Fibroblast of lung (primary cell): ENCODE measurements around the gene SLC1A1. TPM values are rescaled to one million over a fixed set of nuclear protein-coding genes. Genes with fewer than 3 reads are reported as not detected.

ENCODE experiments used
- DNase-seq, 2 donors: peaks; one replicate each; pipeline versions ENCODE4 v3.0.0 to v3.0.0-alpha.2; 2010; ENCODE audit warnings: low read depth in 2 of 2
- H2AFZ ChIP-seq: 2 replicates; pipeline ENCODE4 v1.5.1; 2012; ENCODE audit warnings: low read length, control low read depth, inconsistent platforms
- H3K27ac ChIP-seq: 2 replicates; pipeline ENCODE4 v1.5.1; 2011; ENCODE audit warnings: low read length, control low read depth; ENCODE audit not compliant: insufficient read depth
- H3K27me3 ChIP-seq: 2 replicates; pipeline ENCODE4 v1.5.1; 2011; ENCODE audit warnings: mild to moderate bottlenecking, low read length; ENCODE audit not compliant: control insufficient read depth, insufficient read depth
- H3K36me3 ChIP-seq: 2 replicates; pipeline ENCODE4 v1.5.1; 2011; ENCODE audit warnings: low read length; ENCODE audit not compliant: control insufficient read depth, insufficient read depth
- H3K4me1 ChIP-seq: 2 replicates; pipeline ENCODE4 v1.5.1; 2011; ENCODE audit warnings: low read length; ENCODE audit not compliant: control insufficient read depth, insufficient read depth; ENCODE audit errors: extremely low read depth
- H3K4me2 ChIP-seq: 2 replicates; pipeline ENCODE4 v1.5.1; 2011; ENCODE audit warnings: low read length, control low read depth; ENCODE audit not compliant: insufficient read depth; ENCODE audit errors: extremely low read depth
- H3K4me3 ChIP-seq, 4 experiments: fragments of 200-600 bp in 1 of 4; sonication (generic) in 1 of 4; replicated peaks in 1 of 4; 2 replicates each; pipeline ENCODE4 v1.5.1; 2011 to 2016; ENCODE audit warnings: low read length in 4 of 4, low read depth in 3 of 4, mild to moderate bottlenecking in 3 of 4, control low read depth in 2 of 4, inconsistent platforms in 1 of 4, mixed read lengths in 1 of 4; ENCODE audit not compliant: insufficient read depth in 1 of 4; ENCODE audit errors: control extremely low read depth in 1 of 4
- H3K79me2 ChIP-seq: 2 replicates; pipeline ENCODE4 v1.5.1; 2012; ENCODE audit warnings: mild to moderate bottlenecking, low read length, inconsistent platforms; ENCODE audit not compliant: control insufficient read depth, insufficient read depth
- H3K9ac ChIP-seq: 2 replicates; pipeline ENCODE4 v1.5.1; 2011; ENCODE audit warnings: mild to moderate bottlenecking, low read length, control low read depth; ENCODE audit not compliant: insufficient read depth
- H3K9me3 ChIP-seq: 2 replicates; pipeline ENCODE4 v1.5.1; 2012; ENCODE audit warnings: low read depth, low read length; ENCODE audit not compliant: control insufficient read depth, insufficient read depth
- H4K20me1 ChIP-seq: 2 replicates; pipeline ENCODE4 v1.5.1; 2011; ENCODE audit warnings: low read length; ENCODE audit not compliant: control insufficient read depth, insufficient read depth; ENCODE audit errors: extremely low read depth
- CTCF ChIP-seq, 2 donors: IDR thresholded peaks in 1 of 2; conservative IDR thresholded peaks in 1 of 2; 1 replicate in 1 of 2; 2 replicates in 1 of 2; pipeline ENCODE4 v1.5.1; 2011 to 2012; ENCODE audit warnings: low read length in 2 of 2, control low read depth in 1 of 2, inconsistent platforms in 1 of 2, low read depth in 1 of 2, mild to moderate bottlenecking in 1 of 2
- EZH2 ChIP-seq: IDR thresholded peaks from 2 replicates; pipeline ENCODE4 v1.5.1; 2012; ENCODE audit warnings: low read length, control low read depth, mild to moderate bottlenecking; ENCODE audit errors: missing control alignments
- polyA plus RNA-seq, 2 donors: library from polyadenylated mRNA; depleted of rRNA in 1 of 2; stranded (reverse) in 1 of 2; unstranded in 1 of 2; fragments of >200 nt; gene quantifications; 2 replicates each; pipeline ENCODE4 v1.2.1, GENCODE V29; 2011 to 2012; ENCODE audit warnings: missing spikeins in 1 of 2
- total RNA-seq: library from RNA; depleted of rRNA; stranded (reverse); fragments of >200 nt; gene quantifications from 2 replicates; pipeline ENCODE4 v1.2.1, GENCODE V29; 2014

SLC1A1 gene
- total and polyA plus RNA-seq, 2 donors (not counting 1 experiment from before 2014, with no cell fraction given): 4.5 to 64.1 TPM

GRCh38 chr9:4559261-4560182 lies 69.3 kb downstream of the SLC1A1 start:
- H2AFZ ChIP-seq: no peak overlapping the region
- no peaks in the 10 kb centered on the region for H4K20me1 ChIP-seq
- H3K79me2 ChIP-seq: no peaks in the 10 kb centered on the region
- H3K4me2 ChIP-seq: no peak overlapping the region
- no peak overlapping the region for H3K27ac ChIP-seq
- TF ChIP-seq EZH2 (no peak), CTCF (conservative IDR thresholded peaks at IDR 0.05 in 1 of 2, IDR thresholded peaks at IDR 0.05 in 1 of 2; ENCODE audit: low read depth in 1 of 2, low read length in 2 of 2) (no peak)
- no peak overlapping the region for H3K4me3 ChIP-seq
- H3K9ac ChIP-seq: no peak overlapping the region
- no peak for DNase-seq
- H3K36me3 ChIP-seq: no peaks in the 10 kb centered on the region
- no peaks in the 10 kb centered on the region for H3K9me3 ChIP-seq
- H3K4me1 ChIP-seq: no peaks in the 10 kb centered on the region
- H3K27me3 ChIP-seq: no peaks in the 10 kb centered on the region

GRCh38 chr9:4563105-4563504 lies 72.8 kb downstream of the SLC1A1 start:
- TF ChIP-seq EZH2 (no peak), CTCF (conservative IDR thresholded peaks at IDR 0.05 in 1 of 2, IDR thresholded peaks at IDR 0.05 in 1 of 2; ENCODE audit: low read depth in 1 of 2, low read length in 2 of 2) (no peak)
- H3K27ac ChIP-seq: no peak overlapping the region

GRCh38 chr9:4566806-4567205 lies 76.5 kb downstream of the SLC1A1 start:
- TF ChIP-seq EZH2: no peak
- TF ChIP-seq CTCF (conservative IDR thresholded peaks at IDR 0.05 in 1 of 2, IDR thresholded peaks at IDR 0.05 in 1 of 2; ENCODE audit: low read depth in 1 of 2, low read length in 2 of 2): no peak

More at GRCh38 chr9:4563105-4563504, 72.8 kb downstream of the SLC1A1 start:
- no peak for DNase-seq
- Histone ChIP-seq H2AFZ (no peak overlapping the region), H3K27me3 (no peaks in the 10 kb centered on the region), H3K4me3 (no peak overlapping the region), H3K9ac (no peak overlapping the region), H3K4me2 (no peak overlapping the region), H3K36me3 (no peaks in the 10 kb centered on the region), H4K20me1 (no peaks in the 10 kb centered on the region), H3K4me1 (no peaks in the 10 kb centered on the region), H3K79me2 (no peaks in the 10 kb centered on the region), H3K9me3 (no peaks in the 10 kb centered on the region)

More at GRCh38 chr9:4566806-4567205, 76.5 kb downstream of the SLC1A1 start:
- no peaks in the 10 kb centered on the region for H3K4me1 ChIP-seq
- no peak for DNase-seq
- H3K36me3 ChIP-seq: no peaks in the 10 kb centered on the region
- no peaks in the 10 kb centered on the region for H3K27me3 ChIP-seq
- no peak overlapping the region for H3K27ac ChIP-seq
- no peak overlapping the region for H2AFZ ChIP-seq
- no peak overlapping the region for H3K4me2 ChIP-seq
- H4K20me1 ChIP-seq: no peaks in the 10 kb centered on the region
- H3K4me3 ChIP-seq: no peak overlapping the region
- no peaks in the 10 kb centered on the region for H3K79me2 ChIP-seq
- H3K9me3 ChIP-seq: no peaks in the 10 kb centered on the region
- H3K9ac ChIP-seq: no peak overlapping the region
